MCF 10A (cell line): ENCODE results near the gene PFDN2. TPM values are rescaled to one million over a fixed set of nuclear protein-coding genes. Genes with fewer than 3 reads are reported as not detected.

ENCODE experiments used
- BruUV-seq: library from RNA; stranded (reverse); fragments of 400-500 nt; replicated peaks from 2 replicates; lab custom pipeline; 2021; lab: Mats Ljungman, UMichigan
- CTCF ChIA-PET: fragments of 300-600 bp; sonication (Branson Sonifier 250); formaldehyde crosslinking; extraction: SDS; loops from one replicate; lab custom pipeline; 2021; ENCODE audit warnings: antibody characterized with exemption, inconsistent platforms; lab: Yijun Ruan, JAX
- POLR2A ChIA-PET: fragments of 300-600, 350-650 bp; sonication (Branson Sonifier 250); formaldehyde crosslinking; extraction: SDS; loops from one replicate; lab custom pipeline; 2020; ENCODE audit warnings: antibody characterized with exemption, inconsistent platforms; lab: Yijun Ruan, JAX
- DNase-seq: peaks from one replicate; pipeline ENCODE4 v3.0.0-alpha.2; 2018; ENCODE audit not compliant: unreplicated experiment
- H3K27ac Mint-ChIP-seq: one replicate; pipeline ENCODE4 v1.8.0; 2022; ENCODE audit warnings: mild to moderate bottlenecking, low read depth, mixed read lengths; ENCODE audit not compliant: unreplicated experiment
- H3K27me3 Mint-ChIP-seq: one replicate; pipeline ENCODE4 v1.8.0; 2022; ENCODE audit warnings: mixed read lengths; ENCODE audit not compliant: insufficient read depth, unreplicated experiment
- H3K36me3 Mint-ChIP-seq: one replicate; pipeline ENCODE4 v1.8.0; 2022; ENCODE audit warnings: mild to moderate bottlenecking, moderate library complexity, mixed read lengths; ENCODE audit not compliant: insufficient read depth, unreplicated experiment
- H3K4me1 Mint-ChIP-seq: one replicate; pipeline ENCODE4 v1.8.0; 2022; ENCODE audit warnings: mixed read lengths; ENCODE audit not compliant: insufficient read depth, unreplicated experiment
- H3K4me3 Mint-ChIP-seq: one replicate; pipeline ENCODE4 v1.8.0; 2022; ENCODE audit warnings: mild to moderate bottlenecking, moderate library complexity, mixed read lengths; ENCODE audit not compliant: unreplicated experiment
- H3K9me3 Mint-ChIP-seq: one replicate; pipeline ENCODE4 v1.8.0; 2022; ENCODE audit warnings: mixed read lengths; ENCODE audit not compliant: unreplicated experiment
- CTCF ChIP-seq: fragments of 200-600 bp; IDR thresholded peaks from one replicate; pipeline ENCODE4 v1.8.0; 2022; ENCODE audit warnings: antibody characterized with exemption, mild to moderate bottlenecking; ENCODE audit not compliant: unreplicated experiment
- intact Hi-C: fragments of 100-400 bp; cut with micrococcal nuclease; formaldehyde crosslinking; loops from 2 replicates; pipeline ENCODE4 v1.14.1; 2022
- total RNA-seq: library from RNA; stranded (reverse); gene quantifications from 2 replicates; pipeline ENCODE4 v1.2.3, GENCODE V29; 2022

The PFDN2 gene
- total RNA-seq, 1 experiment from 2014 or later = 514 TPM

- ChIA-PET POLR2A (interaction anchor here (0.6 to 6.7 kb wide), 8 partner anchors 10 to 85 kb away, joined by 3 to 91 read pairs (median 9); partner anchors contain the start of genes F11R, NIT1, PFDN2 and USF1), CTCF (interaction anchor here (1.4 to 10.3 kb wide), 5 partner anchors 8 to 77 kb away, joined by 4 to 331 read pairs (median 58); partner anchors contain the start of genes ARHGAP30, NECTIN4 and USF1)
- peaks cover 49% of the 10 kb centered on the region for H3K4me1 Mint-ChIP-seq
- no peaks in the 10 kb centered on the region for H3K9me3 Mint-ChIP-seq
- intact Hi-C loops = loop anchor here (5.0 kb wide), 1 partner anchor 258 kb away; no protein-coding TSS in a partner anchor
- no peak overlapping the region for H3K27ac Mint-ChIP-seq
- no peak for DNase-seq
- peaks cover 23% of the 10 kb centered on the region for H3K36me3 Mint-ChIP-seq
- H3K4me3 Mint-ChIP-seq = no peak overlapping the region
- TF ChIP-seq CTCF = no peak
- H3K27me3 Mint-ChIP-seq = no peaks in the 10 kb centered on the region
- BruUV-seq = no TSS peak
These were observed 22.6 kb downstream of the PFDN2 start for GRCh38 chr1:161095230-161095629.

- CTCF ChIA-PET = interaction anchor here (0.7 to 10.3 kb wide), 6 partner anchors 8 to 142 kb away, joined by 3 to 331 read pairs (median 32); partner anchors contain the start of genes ARHGAP30, NECTIN4 and USF1
- DNase-seq = no peak
- Mint-ChIP-seq H3K4me1 (peaks cover 49% of the 10 kb centered on the region), H3K9me3 (no peaks in the 10 kb centered on the region), H3K4me3 (no peak overlapping the region), H3K36me3 (peaks cover 16% of the 10 kb centered on the region), H3K27ac (no peak overlapping the region), H3K27me3 (no peaks in the 10 kb centered on the region)
- TF ChIP-seq CTCF = no peak
- no TSS peak for BruUV-seq
- POLR2A ChIA-PET = interaction anchor here (1.2 to 1.8 kb wide), 2 partner anchors 20 to 74 kb away, joined by 3 to 9 read pairs; partner anchors contain the start of gene F11R
- intact Hi-C loops = no loop called here
These were observed 23.4 kb downstream of the PFDN2 start for GRCh38 chr1:161094481-161094880.

DNA sequence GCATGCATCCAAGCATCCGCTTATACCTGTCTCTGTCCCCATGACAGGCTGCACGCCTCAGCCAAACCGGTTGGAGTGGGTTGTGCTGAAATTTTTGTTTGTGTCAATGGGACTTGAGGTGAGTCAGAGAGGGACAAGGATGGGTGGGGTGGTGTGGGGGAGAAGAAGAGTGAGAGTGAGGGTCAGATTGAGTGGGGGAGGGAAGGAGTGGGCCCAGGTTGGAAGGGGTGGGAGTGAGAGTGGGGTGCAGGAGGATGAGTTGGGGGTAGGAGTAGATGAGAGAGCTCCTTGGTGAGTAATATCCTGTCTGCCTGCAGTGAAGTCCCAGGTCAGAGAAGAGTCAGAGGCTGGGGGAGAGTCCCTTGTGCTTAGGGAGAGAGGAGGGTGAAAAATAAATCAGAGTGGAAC is 25.2 kb downstream of the PFDN2 start:
- BruUV-seq = no TSS peak
- peak; percentile 59 for DNase-seq
- Mint-ChIP-seq H3K4me1 (peaks cover 49% of the 10 kb centered on the region), H3K27me3 (no peaks in the 10 kb centered on the region), H3K36me3 (peaks cover 5% of the 10 kb centered on the region), H3K27ac (no peak overlapping the region), H3K4me3 (no peak overlapping the region), H3K9me3 (no peaks in the 10 kb centered on the region)
- ChIA-PET CTCF (interaction anchor here (0.6 to 10.3 kb wide), 7 partner anchors 12 to 442 kb away, joined by 3 to 331 read pairs (median 3); partner anchors contain the start of gene ARHGAP30), POLR2A (interaction anchor here (0.7 to 1.2 kb wide), 2 partner anchors 19 to 858 kb away, joined by 3 read pairs; no protein-coding TSS in a partner anchor)
- no peak for TF ChIP-seq CTCF
- intact Hi-C loops = no loop called here

- no peak for TF ChIP-seq CTCF
- H3K36me3 Mint-ChIP-seq = no peaks in the 10 kb centered on the region
- intact Hi-C loops = no loop called here
- ChIA-PET POLR2A (interaction anchor here (1.0 to 1.2 kb wide), 2 partner anchors 18 to 74 kb away, joined by 3 to 4 read pairs; partner anchors contain the start of gene PPOX), CTCF (interaction anchor here (1.3 to 10.3 kb wide), 2 partner anchors 21 to 32 kb away, joined by 5 to 331 read pairs; partner anchors contain the start of gene ARHGAP30)
- no peak overlapping the region for H3K27ac Mint-ChIP-seq
- no TSS peak for BruUV-seq
- H3K27me3 Mint-ChIP-seq = no peaks in the 10 kb centered on the region
- H3K4me1 Mint-ChIP-seq = peaks cover 42% of the 10 kb centered on the region
- no peak for DNase-seq
- no peak overlapping the region for H3K4me3 Mint-ChIP-seq
- H3K9me3 Mint-ChIP-seq = no peaks in the 10 kb centered on the region
These were observed 25.9 kb downstream of the PFDN2 start for GRCh38 chr1:161091796-161092507.
